H1 (cell line): ENCODE results near the gene PDE6D. TPM values are rescaled to one million over a fixed set of nuclear protein-coding genes. Genes with fewer than 3 reads are reported as not detected.

Experiments
- CTCF ChIA-PET: fragments of 300-600 bp; sonication (Branson Sonifier 250); formaldehyde crosslinking; loops from one replicate; lab custom pipeline; 2021; ENCODE audit not compliant: partially characterized antibody; lab: Charles Lee
- POLR2A ChIA-PET: fragments of 300-600 bp; sonication (Branson Sonifier 250); formaldehyde crosslinking; loops from one replicate; lab custom pipeline; 2021; ENCODE audit warnings: inconsistent platforms; ENCODE audit not compliant: partially characterized antibody; lab: Charles Lee
- DNase-seq, 2 experiments: peaks; one replicate each; pipeline versions ENCODE4 v3.0.0 to v3.0.0-alpha.2; 2010 to 2022; ENCODE audit warnings: low spot score in 2 of 2, low read depth in 1 of 2, mixed read lengths in 1 of 2
- FAIRE-seq: peaks from 2 replicates; lab custom pipeline; 2011; peaks lifted over from hg19 to GRCh38; lab: Jason Lieb, UNC
- H2AFZ ChIP-seq: 2 replicates; pipeline ENCODE4 v1.8.1; 2012; ENCODE audit warnings: low read length, inconsistent platforms
- H2AK5ac ChIP-seq: 2 replicates; pipeline ENCODE4 v1.6.1; 2013; ENCODE audit warnings: low read depth, low read length
- H2BK120ac ChIP-seq: replicated peaks from 2 replicates; pipeline ENCODE3; 2013; ENCODE audit warnings: low read depth, low read length, inconsistent platforms
- H2BK12ac ChIP-seq: 2 replicates; pipeline ENCODE4 v1.6.1; 2013; ENCODE audit warnings: low read depth, low read length
- H2BK15ac ChIP-seq: 2 replicates; pipeline ENCODE4 v1.6.1; 2013; ENCODE audit warnings: low read length
- H2BK20ac ChIP-seq: 2 replicates; pipeline ENCODE4 v1.6.1; 2013; ENCODE audit warnings: low read length
- H2BK5ac ChIP-seq: 2 replicates; pipeline ENCODE4 v1.6.1; 2013; ENCODE audit warnings: low read depth, low read length
- H3K14ac ChIP-seq: 2 replicates; pipeline ENCODE4 v1.6.1; 2013; ENCODE audit warnings: inconsistent platforms; ENCODE audit not compliant: insufficient read length
- H3K18ac ChIP-seq: 2 replicates; pipeline ENCODE4 v1.6.1; 2013; ENCODE audit warnings: low read length; ENCODE audit errors: extremely low read depth
- H3K23ac ChIP-seq: 2 replicates; pipeline ENCODE4 v1.6.1; 2013; ENCODE audit warnings: inconsistent platforms; ENCODE audit not compliant: insufficient read length
- H3K23me2 ChIP-seq: 2 replicates; pipeline ENCODE4 v1.6.1; 2013; ENCODE audit warnings: low read depth, low read length
- H3K27ac ChIP-seq: 2 replicates; pipeline ENCODE4 v1.6.1; 2011; ENCODE audit warnings: low read depth, low read length, inconsistent platforms
- H3K27me3 ChIP-seq, 4 experiments: replicated peaks in 1 of 4; 1 replicate in 1 of 4; 2 replicates in 3 of 4; pipeline versions ENCODE4 v1.6.1 to v1.8.1; 2011 to 2013; ENCODE audit warnings: low read length in 3 of 4, mild to moderate bottlenecking in 3 of 4, inconsistent platforms in 2 of 4, mixed read lengths in 2 of 4, moderate library complexity in 1 of 4; ENCODE audit not compliant: control insufficient read depth in 3 of 4, insufficient read depth in 3 of 4; ENCODE audit errors: extremely low read depth in 1 of 4
- H3K36me3 ChIP-seq, 4 experiments: 2 replicates each; pipeline versions ENCODE4 v1.6.1 to v1.8.1; 2011 to 2013; ENCODE audit warnings: mild to moderate bottlenecking in 4 of 4, low read length in 3 of 4, moderate library complexity in 2 of 4, control low read depth in 1 of 4, inconsistent platforms in 1 of 4; ENCODE audit not compliant: insufficient read depth in 4 of 4, control insufficient read depth in 2 of 4
- H3K4ac ChIP-seq: replicated peaks from 2 replicates; pipeline ENCODE3; 2013; ENCODE audit warnings: low read length, low read depth, mixed read lengths, inconsistent platforms; ENCODE audit not compliant: insufficient read length
- H3K4me1 ChIP-seq, 4 experiments: replicated peaks in 1 of 4; 1 replicate in 1 of 4; 2 replicates in 3 of 4; pipeline versions ENCODE4 v1.6.1 to v1.8.1; 2011 to 2013; ENCODE audit warnings: low read length in 3 of 4, inconsistent platforms in 2 of 4, mixed read lengths in 1 of 4; ENCODE audit not compliant: insufficient read depth in 4 of 4, control insufficient read depth in 3 of 4
- H3K4me2 ChIP-seq, 2 experiments: 2 replicates each; pipeline versions ENCODE4 v1.6.1 to v1.8.1; 2011 to 2013; ENCODE audit warnings: low read depth in 2 of 2, low read length in 2 of 2, control low read depth in 1 of 2, inconsistent platforms in 1 of 2, mild to moderate bottlenecking in 1 of 2; ENCODE audit not compliant: insufficient read depth in 1 of 2
- H3K4me3 ChIP-seq, 4 experiments: fragments of 200-600, 300-600 bp in 1 of 4; sonication (generic), shearing (Covaris generic), sonication (Bioruptor Twin) in 1 of 4; 2 replicates each; pipeline versions ENCODE4 v1.5.1 to v1.8.1; 2011 to 2016; ENCODE audit warnings: low read length in 4 of 4, low read depth in 3 of 4, control low read depth in 2 of 4, inconsistent platforms in 2 of 4, mild to moderate bottlenecking in 2 of 4, mixed read lengths in 1 of 4, moderate library complexity in 1 of 4; ENCODE audit not compliant: insufficient read depth in 2 of 4; ENCODE audit errors: extremely low read depth in 1 of 4
- H3K56ac ChIP-seq: replicated peaks from 2 replicates; pipeline ENCODE3; 2013; ENCODE audit warnings: low read depth, mild to moderate bottlenecking, mixed read lengths, low read length, inconsistent platforms; ENCODE audit not compliant: insufficient read length
- H3K79me1 ChIP-seq: 2 replicates; pipeline ENCODE4 v1.6.1; 2013; ENCODE audit warnings: low read depth, low read length, control low read depth
- H3K79me2 ChIP-seq, 2 experiments: 2 replicates each; pipeline versions ENCODE4 v1.6.1 to v1.8.1; 2012 to 2013; ENCODE audit warnings: low read length in 2 of 2, mild to moderate bottlenecking in 2 of 2, inconsistent platforms in 1 of 2; ENCODE audit not compliant: insufficient read depth in 2 of 2, control insufficient read depth in 1 of 2
- H3K9ac ChIP-seq, 4 experiments: replicated peaks in 1 of 4; 1 replicate in 1 of 4; 2 replicates in 3 of 4; pipeline versions ENCODE4 v1.6.1 to v1.8.1; 2011 to 2013; ENCODE audit warnings: low read depth in 3 of 4, low read length in 3 of 4, control low read depth in 2 of 4, mild to moderate bottlenecking in 2 of 4, moderate library complexity in 2 of 4, inconsistent platforms in 1 of 4; ENCODE audit errors: extremely low read depth in 1 of 4
- H3K9me3 ChIP-seq, 2 experiments: 2 replicates each; pipeline versions ENCODE4 v1.6.1 to v1.8.1; 2012 to 2013; ENCODE audit warnings: mild to moderate bottlenecking in 2 of 2, moderate library complexity in 2 of 2, control low read depth in 1 of 2, inconsistent platforms in 1 of 2, low read depth in 1 of 2, low read length in 1 of 2, mixed read lengths in 1 of 2; ENCODE audit not compliant: insufficient read depth in 2 of 2
- H4K20me1 ChIP-seq, 2 experiments: replicated peaks in 1 of 2; 2 replicates each; pipeline versions ENCODE3 to v1.8.1; 2011 to 2013; ENCODE audit warnings: inconsistent platforms in 2 of 2, low read length in 2 of 2, mild to moderate bottlenecking in 1 of 2; ENCODE audit not compliant: insufficient read depth in 2 of 2, control insufficient read depth in 1 of 2
- H4K5ac ChIP-seq: 2 replicates; pipeline ENCODE4 v1.6.1; 2013; ENCODE audit warnings: low read length, low read depth, mixed read lengths, inconsistent platforms; ENCODE audit not compliant: insufficient read length
- H4K8ac ChIP-seq: 2 replicates; pipeline ENCODE4 v1.8.0; 2013; ENCODE audit warnings: mild to moderate bottlenecking, moderate library complexity, low read length, inconsistent platforms; ENCODE audit not compliant: insufficient read depth; ENCODE audit errors: extremely low read depth
- H4K91ac ChIP-seq: replicated peaks from 2 replicates; pipeline ENCODE3; 2013; ENCODE audit warnings: low read length, mixed read lengths, inconsistent platforms; ENCODE audit not compliant: insufficient read length
- E2F6 ChIP-seq: IDR thresholded peaks from 2 replicates; pipeline ENCODE4 v1.6.1; 2012; ENCODE audit warnings: inconsistent platforms
- HDAC6 ChIP-seq: IDR thresholded peaks from one replicate; pipeline ENCODE4 v1.7.1; 2012; ENCODE audit warnings: low read depth, mild to moderate bottlenecking, inconsistent platforms, low read length, moderate library complexity
- PHF8 ChIP-seq: fragments of 200-600 bp; sonication (generic); conservative IDR thresholded peaks from 2 replicates; pipeline ENCODE4 v1.7.1; 2012; ENCODE audit warnings: low read depth, mild to moderate bottlenecking, inconsistent platforms, low read length, moderate library complexity
- WGBS, 2 experiments: shearing (Covaris generic) in 1 of 2; methylation state at CpG; one replicate each; pipeline versions ENCODE4 v1.1.6 to v1.1.7; 2013 to 2015; ENCODE audit warnings: low lambda C conversion rate in 2 of 2, mixed read lengths in 2 of 2, inconsistent platforms in 1 of 2, low coverage in 1 of 2, missing lambda C conversion rate in 1 of 2; ENCODE audit not compliant: insufficient replicate concordance in 2 of 2, insufficient coverage in 1 of 2, insufficient read length in 1 of 2; ENCODE audit errors: extremely low coverage in 1 of 2, missing lambda C conversion rate in 1 of 2; 5-methylcytosine and 5-hydroxymethylcytosine counted together
- polyA plus RNA-seq, 7 experiments: library from polyadenylated mRNA; depleted of rRNA in 3 of 7; stranded (reverse) in 5 of 7; unstranded in 2 of 7; fragments of >200 nt in 5 of 7; fragments of 200-250 nt in 2 of 7; gene quantifications; 1 replicate in 5 of 7; 2 replicates in 1 of 7; 4 replicates in 1 of 7; pipeline versions ENCODE4 v1.2.1 to v1.2.3, GENCODE V29; 2011 to 2013; ENCODE audit warnings: missing spikeins in 2 of 7, mixed read lengths in 2 of 7
- total RNA-seq: library from RNA; stranded (reverse); fragmentation: NEBNext Ultra II Directional; extraction: Animal tissue kit (Norgen Biotek cat#: 25700); gene quantifications from 2 replicates; pipeline ENCODE4 v1.2.1, GENCODE V29; 2021

Gene PDE6D
- total and polyA plus RNA-seq, 2 of the 8 experiments (the other 6 are each of a cell fraction or from before 2014, with no cell fraction given), result 33.7 to 63.9 TPM

GRCh38 chr2:231701456-231702373 is 79.4 kb downstream of the PDE6D start:
- peaks cover 0 to 16% of the 10 kb centered on the region in 2 experiments; a peak in 2 of 4 replicates for H3K79me2 ChIP-seq
- peaks cover 7% of the 10 kb centered on the region for H3K23me2 ChIP-seq
- H3K9me3 ChIP-seq, result no peaks in the 10 kb centered on the region
- no peak overlapping the region for H4K91ac ChIP-seq
- H2BK20ac ChIP-seq, result no peak overlapping the region
- H3K23ac ChIP-seq, result no peak overlapping the region
- H3K36me3 ChIP-seq, result no peaks in the 10 kb centered on the region
- ChIA-PET CTCF (interaction anchor here (0.9 to 7.2 kb wide), 10 partner anchors 7 to 101 kb away, joined by 3 to 135 read pairs (median 9); no protein-coding TSS in a partner anchor), POLR2A (interaction anchor here (1.1 to 22.8 kb wide), 5 partner anchors 13 to 88 kb away, joined by 3 to 1080 read pairs (median 13); no protein-coding TSS in a partner anchor)
- H4K5ac ChIP-seq, result no peak overlapping the region
- no peak overlapping the region for H3K18ac ChIP-seq
- no peak overlapping the region for H3K4me2 ChIP-seq
- H3K4me1 ChIP-seq, result peaks cover 0 to 10% (median 3%) of the 10 kb centered on the region in 4 experiments; a peak in 5 of 7 replicates
- H2BK5ac ChIP-seq, result peak overlapping the region; percentile 55; the same call in 1 of the 2 replicates
- no peak overlapping the region; a peak in 1 of 7 replicates for H3K9ac ChIP-seq
- no peak overlapping the region; the same call in 1 of the 2 replicates for H3K27ac ChIP-seq
- no peak for TF ChIP-seq PHF8
- no peak for TF ChIP-seq HDAC6
- TF ChIP-seq E2F6, result peak; percentile 87
- H3K27me3 ChIP-seq, result no peaks in the 10 kb centered on the region
- no peak overlapping the region for H3K4ac ChIP-seq
- no peak overlapping the region for H3K4me3 ChIP-seq
- no peak overlapping the region for H2AFZ ChIP-seq
- H2AK5ac ChIP-seq, result 0 out of 2 replicates have a peak overlapping the region, but pooled peaks have one; percentile 26
- H2BK120ac ChIP-seq, result peak overlapping the region; percentile 28
- H3K79me1 ChIP-seq, result peaks cover 5% of the 10 kb centered on the region; the same call in 1 of the 2 replicates
- H2BK15ac ChIP-seq, result no peak overlapping the region
- DNase-seq (no peak), FAIRE-seq (no peak)
- no peak overlapping the region for H4K8ac ChIP-seq
- peak overlapping the region; percentile 35; the same call in 1 of the 2 replicates for H2BK12ac ChIP-seq
- whole genome bisulfite sequencing, 2 experiments, result 86% methylated on average over 22 of the region's 22 CpGs; no CpG with 5 or more reads in 1 of the 2 experiments
- no peaks in the 10 kb centered on the region for H4K20me1 ChIP-seq
- no peak overlapping the region for H3K14ac ChIP-seq
- H3K56ac ChIP-seq, result no peak overlapping the region
